IMR-90 (cell line): ENCODE measurements around the gene SLC2A13. TPM values are rescaled to one million over a fixed set of nuclear protein-coding genes. Genes with fewer than 3 reads are reported as not detected.

Experiments
- ATAC-seq: fragments of 200-7000 bp; cut with Tn5 transposase; 2 replicates; pipeline ENCODE4 v1.9.1; 2020; ENCODE audit warnings: low read depth, mild to moderate bottlenecking, moderate library complexity
- BruUV-seq: library from RNA; stranded (reverse); fragments of 400-500 nt; replicated peaks from 2 replicates; lab custom pipeline; 2021; lab: Mats Ljungman, UMichigan
- CTCF ChIA-PET: fragments of 300-600 bp; formaldehyde crosslinking; extraction: SDS; loops from one replicate; lab custom pipeline; 2021; ENCODE audit warnings: antibody characterized with exemption; lab: Yijun Ruan, JAX
- POLR2A ChIA-PET: fragments of 300-600 bp; sonication (Branson Sonifier 250); formaldehyde crosslinking; loops from one replicate; lab custom pipeline; 2022; ENCODE audit warnings: antibody characterized with exemption; ENCODE audit not compliant: unreplicated experiment; lab: Charles Lee
- DNase-seq: peaks from one replicate; pipeline ENCODE4 v3.0.0; 2013
- H2AFZ ChIP-seq: replicated peaks from 2 replicates; pipeline ENCODE3; 2013; ENCODE audit warnings: low read length, mild to moderate bottlenecking; ENCODE audit not compliant: poor library complexity
- H2AK5ac ChIP-seq: 2 replicates; pipeline ENCODE4 v1.6.1; 2013; ENCODE audit warnings: low read depth, low read length, inconsistent platforms
- H2AK9ac ChIP-seq: replicated peaks from 2 replicates; pipeline ENCODE3; 2013; ENCODE audit warnings: mild to moderate bottlenecking, low read depth, low read length, moderate library complexity; ENCODE audit not compliant: poor library complexity
- H2BK120ac ChIP-seq: 2 replicates; pipeline ENCODE4 v1.6.1; 2013; ENCODE audit warnings: low read depth, low read length, inconsistent platforms
- H2BK15ac ChIP-seq: 3 replicates; pipeline ENCODE4 v1.6.1; 2013; ENCODE audit warnings: low read depth, low read length, inconsistent platforms
- H2BK20ac ChIP-seq: 2 replicates; pipeline ENCODE4 v1.6.1; 2013; ENCODE audit warnings: low read depth, mild to moderate bottlenecking, inconsistent platforms, low read length, moderate library complexity
- H2BK5ac ChIP-seq: 2 replicates; pipeline ENCODE4 v1.6.1; 2013; ENCODE audit warnings: mild to moderate bottlenecking, low read depth, low read length, inconsistent platforms; ENCODE audit not compliant: poor library complexity, severe bottlenecking
- H3K14ac ChIP-seq: replicated peaks from 2 replicates; pipeline ENCODE4 v1.6.1; 2013; ENCODE audit warnings: low read depth, low read length, inconsistent platforms
- H3K18ac ChIP-seq: 2 replicates; pipeline ENCODE4 v1.6.1; 2013; ENCODE audit warnings: low read depth, low read length, control low read depth
- H3K23ac ChIP-seq: 2 replicates; pipeline ENCODE4 v1.6.1; 2013; ENCODE audit warnings: low read depth, low read length, inconsistent platforms
- H3K27ac ChIP-seq: 2 replicates; pipeline ENCODE4 v1.5.1; 2013; ENCODE audit warnings: mild to moderate bottlenecking, control low read depth, low read length; ENCODE audit not compliant: insufficient read depth
- H3K27me3 ChIP-seq: 2 replicates; pipeline ENCODE4 v1.6.1; 2013; ENCODE audit warnings: low read length; ENCODE audit not compliant: control insufficient read depth, insufficient read depth
- H3K36me3 ChIP-seq: 2 replicates; pipeline ENCODE4 v1.6.1; 2013; ENCODE audit warnings: low read length, mixed read lengths; ENCODE audit not compliant: control insufficient read depth, insufficient read depth
- H3K4ac ChIP-seq: 2 replicates; pipeline ENCODE4 v1.6.1; 2013; ENCODE audit warnings: low read depth, low read length, inconsistent platforms
- H3K4me1 ChIP-seq: 2 replicates; pipeline ENCODE4 v1.6.1; 2013; ENCODE audit warnings: low read length, mixed read lengths; ENCODE audit not compliant: control insufficient read depth, insufficient read depth
- H3K4me2 ChIP-seq: 2 replicates; pipeline ENCODE4 v1.6.1; 2013; ENCODE audit warnings: low read depth, mild to moderate bottlenecking, control low read depth, low read length, moderate library complexity
- H3K4me3 ChIP-seq: 2 replicates; pipeline ENCODE4 v1.5.1; 2013; ENCODE audit warnings: low read depth, mild to moderate bottlenecking, control low read depth, low read length, moderate library complexity; ENCODE audit not compliant: insufficient read depth
- H3K56ac ChIP-seq: 2 replicates; pipeline ENCODE4 v1.6.1; 2013; ENCODE audit warnings: low read length, inconsistent platforms; ENCODE audit not compliant: insufficient read depth; ENCODE audit errors: extremely low read depth
- H3K79me1 ChIP-seq, 2 experiments: 2 replicates each; pipeline ENCODE4 v1.6.1; 2013; ENCODE audit warnings: low read length in 2 of 2, inconsistent platforms in 1 of 2, low read depth in 1 of 2
- H3K9ac ChIP-seq: 2 replicates; pipeline ENCODE4 v1.6.1; 2013; ENCODE audit warnings: low read depth, low read length, control low read depth
- H3K9me1 ChIP-seq: 2 replicates; pipeline ENCODE4 v1.6.1; 2013; ENCODE audit warnings: low read length, inconsistent platforms; ENCODE audit not compliant: insufficient read depth
- H3K9me3 ChIP-seq: 2 replicates; pipeline ENCODE4 v1.6.1; 2013; ENCODE audit warnings: low read length; ENCODE audit not compliant: control insufficient read depth, insufficient read depth
- H4K20me1 ChIP-seq: 2 replicates; pipeline ENCODE4 v1.6.1; 2013; ENCODE audit warnings: low read length, inconsistent platforms; ENCODE audit not compliant: insufficient read depth
- H4K5ac ChIP-seq: 2 replicates; pipeline ENCODE4 v1.6.1; 2013; ENCODE audit warnings: mild to moderate bottlenecking, low read depth, low read length, control low read depth
- H4K8ac ChIP-seq, 2 experiments: 2 replicates each; pipeline ENCODE4 v1.6.1; 2013; ENCODE audit warnings: low read depth in 2 of 2, low read length in 2 of 2, control low read depth in 1 of 2, inconsistent platforms in 1 of 2
- H4K91ac ChIP-seq: 2 replicates; pipeline ENCODE4 v1.6.1; 2013; ENCODE audit warnings: low read depth, low read length, inconsistent platforms; ENCODE audit not compliant: insufficient read depth
- MAZ ChIP-seq: IDR thresholded peaks from 2 replicates; pipeline ENCODE4 v1.6.1; 2012; ENCODE audit warnings: low read depth, mild to moderate bottlenecking, low read length, improper control_type of control experiment, moderate library complexity, borderline replicate concordance
- dilution Hi-C: fragments of 300-500 bp; cut with HindIII; formaldehyde crosslinking; loops from one replicate; pipeline ENCODE4 v1.14.3; 2018; ENCODE audit warnings: low sequenced_read_pairs; ENCODE audit not compliant: unreplicated experiment
- in situ Hi-C: fragments of 300-500 bp; cut with MboI; formaldehyde crosslinking; loops from 3 replicates; pipeline ENCODE4 v1.14.3; 2019; ENCODE audit warnings: low sequenced_read_pairs, inconsistent platforms, mixed read lengths
- intact Hi-C: fragments of 100-400 bp; cut with micrococcal nuclease; formaldehyde crosslinking; loops from 2 replicates; pipeline ENCODE4 v1.10.0; 2022
- polyA plus RNA-seq, 3 experiments: library from polyadenylated mRNA; depleted of rRNA; stranded (reverse); fragments of >200 nt; gene quantifications; 2 replicates each; pipeline ENCODE4 v1.2.3, GENCODE V29; 2012; ENCODE audit warnings: low replicate concordance in 1 of 3
- total RNA-seq: library from RNA; depleted of rRNA; stranded (reverse); fragments of >200 nt; gene quantifications from 2 replicates; pipeline ENCODE4 v1.2.3, GENCODE V29; 2012

The SLC2A13 gene
- total and polyA plus RNA-seq, 2 of the 4 experiments (the other 2 are of a cell fraction) = 1.5 to 3.9 TPM

DNA sequence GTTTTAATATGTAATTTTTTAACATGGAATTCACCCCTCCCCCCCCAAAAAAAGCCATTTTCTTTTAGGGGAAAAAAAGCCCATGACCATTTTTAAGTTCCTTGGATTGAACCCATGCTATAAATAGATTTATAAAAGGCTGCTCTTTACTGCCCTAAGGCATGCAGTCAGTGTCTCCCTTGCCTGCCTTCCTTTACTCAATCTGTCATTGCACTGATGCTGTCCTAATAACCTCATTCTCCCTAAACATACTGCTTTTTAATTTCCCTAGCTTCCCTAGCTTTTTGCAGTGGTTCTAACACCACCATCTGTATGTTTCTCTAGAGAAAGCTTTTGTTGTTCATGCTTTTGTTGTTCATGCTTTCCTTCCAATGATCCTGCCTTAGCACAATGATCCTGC, 83.0 kb downstream of the SLC2A13 start:
- no peak overlapping the region for H2AK9ac ChIP-seq
- POLR2A ChIA-PET = no interaction called here
- H3K4me1 ChIP-seq = no peaks in the 10 kb centered on the region
- H2AFZ ChIP-seq = no peak overlapping the region
- H3K4me3 ChIP-seq = no peak overlapping the region
- H3K23ac ChIP-seq = no peak overlapping the region
- no peak for ATAC-seq
- no TSS peak for BruUV-seq
- H3K27ac ChIP-seq = no peak overlapping the region
- no peak overlapping the region for H2BK15ac ChIP-seq
- no peak overlapping the region for H4K8ac ChIP-seq
- no peaks in the 10 kb centered on the region for H3K27me3 ChIP-seq
- no peak overlapping the region for H3K9ac ChIP-seq
- H4K20me1 ChIP-seq = no peaks in the 10 kb centered on the region
- intact Hi-C loops = no loop called here
- no peak overlapping the region for H4K5ac ChIP-seq
- no peaks in the 10 kb centered on the region; the same call in 1 of the 2 replicates for H3K36me3 ChIP-seq
- no peak overlapping the region for H2BK5ac ChIP-seq
- H3K18ac ChIP-seq = no peak overlapping the region
- dilution Hi-C loops = no loop called here
- H4K91ac ChIP-seq = no peak overlapping the region
- H3K14ac ChIP-seq = no peak overlapping the region
- H2BK20ac ChIP-seq = no peak overlapping the region
- H2BK120ac ChIP-seq = no peak overlapping the region
- H2AK5ac ChIP-seq = no peak overlapping the region
- H3K4me2 ChIP-seq = no peak overlapping the region
- H3K56ac ChIP-seq = no peak overlapping the region
- in situ Hi-C loops = no loop called here
- CTCF ChIA-PET = no interaction called here
- H3K9me3 ChIP-seq = no peaks in the 10 kb centered on the region
- no peak for DNase-seq
- no peak for TF ChIP-seq MAZ
- H3K4ac ChIP-seq = no peak overlapping the region
- H3K9me1 ChIP-seq = no peaks in the 10 kb centered on the region; the same call in 1 of the 2 replicates
- no peaks in the 10 kb centered on the region for H3K79me1 ChIP-seq
